Transverse colon (tissue), 4 donors: Measurements from ENCODE around the gene FARSB. TPM values are rescaled to one million over a fixed set of nuclear protein-coding genes. Genes with fewer than 3 reads are reported as not detected.

Experiments
- DNase-seq: peaks from one replicate; pipeline ENCODE4 v3.0.0-alpha.2; 2019
- H3K27ac ChIP-seq, 4 donors: fragments of 200-600 bp; sonication (generic); 2 replicates each; pipeline ENCODE4 v1.5.1; 2016 to 2018; ENCODE audit warnings: inconsistent platforms in 4 of 4
- H3K27me3 ChIP-seq: fragments of 200-600 bp; sonication (generic); 2 replicates; pipeline ENCODE4 v1.5.1; 2017; ENCODE audit warnings: inconsistent platforms
- H3K36me3 ChIP-seq, 4 donors: fragments of 200-600 bp; sonication (generic); 2 replicates each; pipeline ENCODE4 v1.5.1; 2017 to 2019; ENCODE audit warnings: inconsistent platforms in 4 of 4
- H3K4me1 ChIP-seq, 4 donors: fragments of 200-600 bp; sonication (generic); 2 replicates each; pipeline ENCODE4 v1.5.1; 2017 to 2020; ENCODE audit warnings: inconsistent platforms in 4 of 4
- H3K4me3 ChIP-seq, 4 donors: fragments of 200-600 bp; sonication (generic); 1 replicate in 1 of 4; 2 replicates in 3 of 4; pipeline versions ENCODE4 v1.5.1 to v1.6.1; 2017 to 2019; ENCODE audit warnings: inconsistent platforms in 4 of 4
- H3K9me3 ChIP-seq, 2 donors: fragments of 200-600 bp; sonication (generic); 2 replicates each; pipeline ENCODE4 v1.5.1; 2017 to 2019; ENCODE audit warnings: inconsistent platforms in 2 of 2
- CTCF ChIP-seq, 5 experiments: fragments of 200-600 bp in 3 of 5; fragments of 450-650 bp in 2 of 5; sonication (generic) in 3 of 5; IDR thresholded peaks; 1 replicate in 2 of 5; 2 replicates in 3 of 5; pipeline ENCODE4 v1.5.1; 2016 to 2017; ENCODE audit warnings: antibody characterized with exemption in 5 of 5, inconsistent platforms in 3 of 5, mild to moderate bottlenecking in 2 of 5, moderate library complexity in 1 of 5
- EP300 ChIP-seq: sonication (generic); formaldehyde crosslinking; IDR thresholded peaks from one replicate; pipeline ENCODE4 v1.6.1; 2017; ENCODE audit warnings: antibody characterized with exemption, low read depth
- POLR2A ChIP-seq: fragments of 450-650 bp; IDR thresholded peaks from one replicate; pipeline ENCODE4 v1.6.1; 2016; ENCODE audit warnings: antibody characterized with exemption, mild to moderate bottlenecking, moderate library complexity
- POLR2AphosphoS5 ChIP-seq, 3 donors: sonication (generic); formaldehyde crosslinking; IDR thresholded peaks; one replicate each; pipeline ENCODE4 v1.6.1; 2016; ENCODE audit warnings: antibody characterized with exemption in 3 of 3
- WGBS, 2 donors: methylation state at CpG; one replicate each; pipeline ENCODE4 v1.1.5; 2018; ENCODE audit warnings: low coverage in 1 of 2; 5-methylcytosine and 5-hydroxymethylcytosine counted together
- in situ Hi-C, 4 donors: fragments of 200-750 bp; cut with MboI; loops; one replicate each; pipeline versions ENCODE4 v1.15.0 to v1.15.1; 2017; ENCODE audit warnings: low sequenced_read_pairs in 3 of 4, low pct_ligation_motif_present in 1 of 4, low pct_unique_long_range_greater_than_20kb in 1 of 4
- intact Hi-C: fragments of 100-400 bp; cut with DNase I; formaldehyde crosslinking; loops from one replicate; pipeline ENCODE4 v1.15.1; 2023; ENCODE audit warnings: low total_unique reads
- total RNA-seq, 4 donors: library from RNA; depleted of rRNA; stranded (reverse); fragments of >200 nt; gene quantifications; one replicate each; pipeline ENCODE4 v1.1.0, GENCODE V29; 2016

Gene FARSB
- total RNA-seq, 4 donors from 2014 or later: 7.2 to 18.6 (median 9.5) TPM

GRCh38 chr2:222652491-222653255 lies 3.2 kb downstream of the FARSB start:
- peak; percentile 48 for DNase-seq
- WGBS, 2 donors: 46 to 49% methylated on average over 5 to 8 of the region's 8 CpGs
- TF ChIP-seq POLR2AphosphoS5 (IDR thresholded peaks at IDR 0.05) (peak; percentile 32 to 75 (median 36)), POLR2A (peak; percentile 27), CTCF (IDR thresholded peaks at IDR 0.05) (no peak), EP300 (no peak)
- Histone ChIP-seq H3K27me3 (no peaks in the 10 kb centered on the region), H3K9me3 (no peaks in the 10 kb centered on the region), H3K4me3 (no peak overlapping the region), H3K36me3 (no peaks in the 10 kb centered on the region), H3K4me1 (peaks cover 14 to 61% (median 43%) of the 10 kb centered on the region in 4 donors), H3K27ac (peak overlapping the region; percentile 69 to 92 (median 86))
- intact Hi-C loops: no loop called here
- in situ Hi-C loops: no loop called here

- peak overlapping the region; percentile 69 to 92 (median 86) for H3K27ac ChIP-seq
- no peak for TF ChIP-seq POLR2A
- TF ChIP-seq EP300: no peak
- TF ChIP-seq POLR2AphosphoS5 (IDR thresholded peaks at IDR 0.05): no peak
- no peak for TF ChIP-seq CTCF (IDR thresholded peaks at IDR 0.05)
- H3K27me3 ChIP-seq: no peaks in the 10 kb centered on the region
- intact Hi-C loops: no loop called here
- in situ Hi-C loops: no loop called here
- H3K4me1 ChIP-seq: peaks cover 14 to 58% (median 42%) of the 10 kb centered on the region in 4 donors
- 85 to 100% methylated on average over 2 to 4 of the region's 4 CpGs for WGBS, 2 donors
- H3K36me3 ChIP-seq: peaks cover 0 to under 1% (median 0%) of the 10 kb centered on the region in 4 donors
- no peak overlapping the region for H3K4me3 ChIP-seq
- no peak for DNase-seq
- H3K9me3 ChIP-seq: no peaks in the 10 kb centered on the region
Observed at GRCh38 chr2:222651718-222652418, 4.0 kb downstream of the FARSB start.

- DNase-seq: no peak
- Histone ChIP-seq H3K9me3 (no peaks in the 10 kb centered on the region), H3K4me1 (peaks cover 10 to 53% (median 32%) of the 10 kb centered on the region in 4 donors), H3K4me3 (no peak overlapping the region), H3K27me3 (no peaks in the 10 kb centered on the region), H3K36me3 (peaks cover 0 to 11% (median 0%) of the 10 kb centered on the region in 4 donors), H3K27ac (peak overlapping the region in 1 of 4 donors; percentile 3)
- 74 to 89% methylated on average over 3 of the region's 3 CpGs for WGBS, 2 donors
- in situ Hi-C loops (no loop called here), intact Hi-C loops (no loop called here)
- TF ChIP-seq POLR2A: no peak
- no peak for TF ChIP-seq CTCF (IDR thresholded peaks at IDR 0.05)
- TF ChIP-seq POLR2AphosphoS5 (IDR thresholded peaks at IDR 0.05): no peak
- TF ChIP-seq EP300: no peak
Observed at GRCh38 chr2:222649801-222650200, 6.1 kb downstream of the FARSB start.

- intact Hi-C loops: no loop called here
- no peak for TF ChIP-seq EP300
- TF ChIP-seq POLR2AphosphoS5 (IDR thresholded peaks at IDR 0.05): no peak
- TF ChIP-seq POLR2A: no peak
- no peak for TF ChIP-seq CTCF (IDR thresholded peaks at IDR 0.05)
- 67 to 70% methylated on average over 3 of the region's 3 CpGs for WGBS, 2 donors
Observed at GRCh38 chr2:222646008-222646407, 9.9 kb downstream of the FARSB start.

More at GRCh38 chr2:222646008-222646407, 9.9 kb downstream of the FARSB start:
- H3K36me3 ChIP-seq: peaks cover 0 to 11% (median 2%) of the 10 kb centered on the region in 4 donors
- H3K9me3 ChIP-seq: no peaks in the 10 kb centered on the region
- peak overlapping the region in 1 of 4 donors; percentile 13 for H3K27ac ChIP-seq
- H3K4me1 ChIP-seq: peaks cover 0 to 19% (median 7%) of the 10 kb centered on the region in 4 donors
- no peak for DNase-seq
- no peaks in the 10 kb centered on the region for H3K27me3 ChIP-seq
- no peak overlapping the region for H3K4me3 ChIP-seq
- in situ Hi-C loops: no loop called here
